Breast epithelium (tissue), 4 donors: ENCODE measurements around the gene EML6. TPM values are rescaled to one million over a fixed set of nuclear protein-coding genes. Genes with fewer than 3 reads are reported as not detected.

Experiments
- DNase-seq, 2 donors: peaks; one replicate each; pipeline ENCODE4 v3.0.0-alpha.2; 2019; ENCODE audit warnings: low spot score in 2 of 2
- H3K27ac ChIP-seq, 2 donors: fragments of 200-600 bp; sonication (generic) in 1 of 2; one replicate each; pipeline ENCODE4 v1.5.1; 2016 to 2019; ENCODE audit warnings: mild to moderate bottlenecking in 1 of 2
- H3K27me3 ChIP-seq, 2 donors: fragments of 200-600 bp; sonication (generic) in 1 of 2; one replicate each; pipeline versions ENCODE4 v1.5.1 to v1.6.0; 2017 to 2019; ENCODE audit warnings: control low read depth in 1 of 2, mild to moderate bottlenecking in 1 of 2
- H3K36me3 ChIP-seq: fragments of 200-600 bp; one replicate; pipeline ENCODE4 v1.5.1; 2019
- H3K4me1 ChIP-seq, 2 donors: fragments of 200-600 bp; sonication (generic); one replicate each; pipeline ENCODE4 v1.5.1; 2016 to 2019; ENCODE audit warnings: control low read depth in 1 of 2
- H3K4me3 ChIP-seq, 3 donors: fragments of 200-600 bp; sonication (generic); 1 replicate in 2 of 3; 2 replicates in 1 of 3; pipeline ENCODE4 v1.5.1; 2016 to 2019; ENCODE audit warnings: mild to moderate bottlenecking in 3 of 3, moderate library complexity in 2 of 3
- H3K9me3 ChIP-seq, 2 donors: fragments of 200-600 bp; sonication (generic) in 1 of 2; one replicate each; pipeline ENCODE4 v1.5.1; 2016 to 2019; ENCODE audit warnings: control low read depth in 1 of 2
- POLR2A ChIP-seq: fragments of 450-650 bp; IDR thresholded peaks from one replicate; pipeline ENCODE4 v1.6.1; 2016; ENCODE audit warnings: antibody characterized with exemption, mild to moderate bottlenecking, moderate library complexity
- POLR2AphosphoS5 ChIP-seq, 3 donors: sonication (generic); formaldehyde crosslinking; IDR thresholded peaks; one replicate each; pipeline ENCODE4 v1.6.1; 2017; ENCODE audit warnings: antibody characterized with exemption in 3 of 3
- intact Hi-C: fragments of 100-400 bp; cut with DNase I; formaldehyde crosslinking; loops from one replicate; pipeline ENCODE4 v1.15.1; 2023; ENCODE audit warnings: low total_unique reads
- total RNA-seq, 3 donors: library from RNA; depleted of rRNA; stranded (reverse); fragments of >200 nt; gene quantifications; one replicate each; pipeline ENCODE4 v1.1.0, GENCODE V29; 2016
- TF ChIP-seq, protein P1 (sequence below), 3 donors: fragments of 450-650 bp; IDR thresholded peaks; one replicate each; pipeline ENCODE4 v1.5.1; 2016 to 2017; ENCODE audit warnings: antibody characterized with exemption in 3 of 3, mild to moderate bottlenecking in 3 of 3, moderate library complexity in 3 of 3

Gene EML6
- total RNA-seq, 3 donors from 2014 or later: 1.9 to 5.9 (median 2.3) TPM

DNA sequence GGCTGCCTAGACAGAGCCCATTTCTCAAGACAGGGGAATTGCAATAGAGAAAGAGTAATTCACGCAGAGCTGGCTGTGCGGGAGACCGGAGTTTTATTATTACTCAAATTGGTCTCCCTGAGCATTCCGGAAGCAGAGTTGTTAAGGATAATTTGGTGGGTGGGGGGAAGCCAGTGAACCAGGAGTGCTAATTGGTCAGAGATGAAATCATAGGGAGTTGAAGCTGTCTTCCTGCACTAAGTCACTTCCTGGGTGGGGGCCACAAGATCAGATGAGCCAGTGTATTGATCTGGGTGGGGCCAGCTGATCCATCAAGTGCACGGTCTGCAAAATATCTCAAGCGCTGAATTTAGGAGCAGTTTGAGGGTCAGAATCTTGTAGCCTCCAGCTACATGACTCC, 242.0 kb downstream of the EML6 start:
- no peaks in the 10 kb centered on the region for H3K27me3 ChIP-seq
- TF ChIP-seq POLR2A: no peak
- no peak for TF ChIP-seq POLR2AphosphoS5 (IDR thresholded peaks at IDR 0.05)
- TF ChIP-seq, protein P1, sequence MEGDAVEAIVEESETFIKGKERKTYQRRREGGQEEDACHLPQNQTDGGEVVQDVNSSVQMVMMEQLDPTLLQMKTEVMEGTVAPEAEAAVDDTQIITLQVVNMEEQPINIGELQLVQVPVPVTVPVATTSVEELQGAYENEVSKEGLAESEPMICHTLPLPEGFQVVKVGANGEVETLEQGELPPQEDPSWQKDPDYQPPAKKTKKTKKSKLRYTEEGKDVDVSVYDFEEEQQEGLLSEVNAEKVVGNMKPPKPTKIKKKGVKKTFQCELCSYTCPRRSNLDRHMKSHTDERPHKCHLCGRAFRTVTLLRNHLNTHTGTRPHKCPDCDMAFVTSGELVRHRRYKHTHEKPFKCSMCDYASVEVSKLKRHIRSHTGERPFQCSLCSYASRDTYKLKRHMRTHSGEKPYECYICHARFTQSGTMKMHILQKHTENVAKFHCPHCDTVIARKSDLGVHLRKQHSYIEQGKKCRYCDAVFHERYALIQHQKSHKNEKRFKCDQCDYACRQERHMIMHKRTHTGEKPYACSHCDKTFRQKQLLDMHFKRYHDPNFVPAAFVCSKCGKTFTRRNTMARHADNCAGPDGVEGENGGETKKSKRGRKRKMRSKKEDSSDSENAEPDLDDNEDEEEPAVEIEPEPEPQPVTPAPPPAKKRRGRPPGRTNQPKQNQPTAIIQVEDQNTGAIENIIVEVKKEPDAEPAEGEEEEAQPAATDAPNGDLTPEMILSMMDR (IDR thresholded peaks at IDR 0.05): no peak
- H3K9me3 ChIP-seq: no peaks in the 10 kb centered on the region
- H3K4me1 ChIP-seq: no peaks in the 10 kb centered on the region
- no peak overlapping the region for H3K4me3 ChIP-seq
- H3K36me3 ChIP-seq: no peaks in the 10 kb centered on the region
- DNase-seq: no peak
- H3K27ac ChIP-seq: peak overlapping the region in 1 of 2 donors; percentile 52
- intact Hi-C loops: no loop called here

DNA sequence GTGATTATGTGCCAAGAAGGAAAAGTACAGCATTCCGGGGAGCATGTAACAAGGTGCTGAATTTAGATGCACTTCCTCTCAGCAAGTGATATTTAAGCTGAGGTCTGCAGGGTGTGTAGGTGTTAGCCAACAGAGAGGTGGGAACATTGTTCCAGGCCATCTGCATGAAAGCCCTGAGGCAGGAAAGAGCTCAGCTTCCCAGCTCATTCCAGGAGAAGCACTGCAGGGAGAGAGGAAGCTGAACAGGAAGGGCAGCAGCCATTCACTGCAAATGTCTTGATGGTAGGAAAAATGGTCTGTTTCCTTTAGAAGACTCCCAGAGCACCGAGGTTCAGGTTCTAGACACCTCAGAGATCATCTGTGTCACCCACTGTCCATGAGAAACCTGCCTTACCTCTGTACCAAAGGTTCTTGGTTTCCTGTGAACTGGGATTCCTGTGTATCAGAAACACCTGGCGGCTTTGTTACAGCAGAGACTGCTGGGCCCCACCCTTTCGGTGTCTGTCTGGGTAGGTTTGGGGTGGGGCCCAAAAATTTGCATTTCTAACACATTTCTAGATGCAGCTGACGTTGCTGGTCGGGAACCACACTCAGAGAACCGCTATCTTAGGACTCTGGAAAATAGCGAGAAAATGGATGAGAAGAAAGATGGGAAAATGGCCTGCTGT, 242.8 kb downstream of the EML6 start:
- Histone ChIP-seq H3K27me3 (no peaks in the 10 kb centered on the region), H3K4me3 (no peak overlapping the region), H3K36me3 (no peaks in the 10 kb centered on the region), H3K4me1 (no peaks in the 10 kb centered on the region), H3K9me3 (no peaks in the 10 kb centered on the region), H3K27ac (peak overlapping the region in 1 of 2 donors; percentile 52)
- intact Hi-C loops: no loop called here
- no peak for DNase-seq
- TF ChIP-seq, protein P1 (IDR thresholded peaks at IDR 0.05): no peak
- TF ChIP-seq POLR2A: no peak
- TF ChIP-seq POLR2AphosphoS5 (IDR thresholded peaks at IDR 0.05): no peak

DNA sequence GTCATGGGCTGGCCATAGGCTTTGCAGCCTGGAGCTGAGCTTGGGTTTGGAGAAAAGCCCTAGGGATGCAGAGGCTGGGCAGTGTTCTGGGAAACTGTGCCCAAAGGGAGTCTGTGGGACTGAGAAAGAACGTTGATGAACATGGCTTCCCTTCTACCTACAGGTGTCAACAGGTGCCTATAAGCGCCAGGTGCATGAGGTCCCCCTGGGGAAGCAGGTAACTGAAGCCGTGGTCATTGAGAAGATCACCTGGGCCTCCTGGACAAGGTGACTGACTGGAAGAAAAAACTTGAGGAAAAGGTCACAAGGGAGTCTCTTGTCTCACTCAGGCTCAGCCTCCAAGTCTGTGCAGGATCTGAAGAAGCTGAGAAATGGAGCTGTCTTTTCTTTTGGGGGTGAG, 243.4 kb downstream of the EML6 start:
- intact Hi-C loops: no loop called here

DNA sequence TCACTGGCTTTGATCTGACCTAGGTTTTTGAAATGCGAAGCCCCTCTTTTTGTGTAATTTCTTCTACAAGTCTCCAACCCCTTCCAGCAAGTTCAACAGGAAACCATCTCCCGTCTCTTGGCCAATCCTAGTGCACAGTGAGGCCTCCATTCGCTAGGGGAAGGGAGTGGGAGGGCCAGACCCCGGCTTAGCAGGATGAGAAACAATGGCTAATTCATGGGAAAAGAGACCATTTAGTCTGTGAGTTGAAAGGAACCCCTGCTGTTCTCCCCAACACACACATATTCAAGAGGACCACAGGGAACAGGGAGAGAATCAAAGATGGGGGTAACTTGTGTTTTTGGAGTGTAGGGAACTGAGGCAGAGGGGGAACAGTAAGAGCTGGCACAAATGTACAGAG, 243.8 kb downstream of the EML6 start:
- H3K36me3 ChIP-seq: no peaks in the 10 kb centered on the region
- TF ChIP-seq, protein P1 (IDR thresholded peaks at IDR 0.05): no peak
- TF ChIP-seq POLR2AphosphoS5 (IDR thresholded peaks at IDR 0.05): no peak
- TF ChIP-seq POLR2A: no peak
- no peak for DNase-seq

More for the DNA sequence above, 243.4 kb downstream of the EML6 start:
- no peaks in the 10 kb centered on the region for H3K4me1 ChIP-seq
- no peaks in the 10 kb centered on the region for H3K27me3 ChIP-seq
- TF ChIP-seq POLR2AphosphoS5 (IDR thresholded peaks at IDR 0.05) (no peak), POLR2A (no peak)
- TF ChIP-seq, protein P1 (IDR thresholded peaks at IDR 0.05): no peak
- DNase-seq: no peak
- no peaks in the 10 kb centered on the region for H3K9me3 ChIP-seq
- no peaks in the 10 kb centered on the region for H3K36me3 ChIP-seq
- no peak overlapping the region for H3K4me3 ChIP-seq
- no peak overlapping the region for H3K27ac ChIP-seq

DNA sequence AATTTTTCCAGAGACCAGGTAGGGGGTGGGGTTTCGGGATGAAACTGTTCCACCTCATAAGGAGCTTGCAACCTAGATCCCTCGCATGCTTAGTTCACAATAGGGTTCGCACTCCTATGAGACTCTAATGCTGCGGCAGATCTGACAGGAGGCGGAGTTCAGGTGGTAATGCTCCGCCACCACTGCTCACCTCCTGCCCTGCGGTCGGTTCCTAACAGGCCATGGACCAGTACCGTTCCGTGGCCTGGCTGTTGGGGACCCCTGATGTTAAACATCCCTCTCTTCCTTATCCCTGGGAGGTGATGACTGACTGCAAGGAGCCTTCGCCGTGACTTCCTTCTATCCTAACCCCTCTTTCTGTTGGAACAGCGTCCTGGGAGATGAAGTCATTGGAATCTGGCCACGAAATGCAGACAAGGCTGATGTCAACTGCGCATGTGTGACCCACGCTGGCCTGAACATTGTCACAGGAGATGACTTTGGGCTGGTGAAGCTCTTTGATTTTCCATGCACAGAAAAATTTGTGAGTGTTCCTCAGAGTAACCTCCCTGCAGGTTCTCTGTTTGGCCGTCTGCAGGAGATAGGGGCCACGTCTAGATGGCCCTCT, 244.4 kb downstream of the EML6 start:
- no peaks in the 10 kb centered on the region for H3K36me3 ChIP-seq
- DNase-seq: no peak
- H3K9me3 ChIP-seq: no peaks in the 10 kb centered on the region
- H3K4me3 ChIP-seq: no peak overlapping the region
- intact Hi-C loops: no loop called here
- H3K27me3 ChIP-seq: no peaks in the 10 kb centered on the region
- TF ChIP-seq POLR2AphosphoS5 (IDR thresholded peaks at IDR 0.05): no peak
- TF ChIP-seq, protein P1 (IDR thresholded peaks at IDR 0.05): no peak
- TF ChIP-seq POLR2A: no peak
- no peaks in the 10 kb centered on the region for H3K4me1 ChIP-seq
- H3K27ac ChIP-seq: no peak overlapping the region

More for the DNA sequence above, 243.8 kb downstream of the EML6 start:
- no peaks in the 10 kb centered on the region for H3K4me1 ChIP-seq
- no peaks in the 10 kb centered on the region for H3K9me3 ChIP-seq
- no peak overlapping the region for H3K27ac ChIP-seq
- intact Hi-C loops: no loop called here
- no peak overlapping the region for H3K4me3 ChIP-seq
- H3K27me3 ChIP-seq: no peaks in the 10 kb centered on the region
